ENCODE results near the gene KMT2C.
"Not testable (repeated sequence)": the region's sequence is repeated elsewhere in the genome, so short reads cannot be mapped to it uniquely, and the experiment has no call there.

The KMT2C gene

GRCh38 chr7:152451356-152451755 lies 15.6 kb upstream of the KMT2C start:
- no peak overlapping the region for H3K4me3 ChIP-seq
- DNase-seq (ENCODE audit: low spot score): no peak
- TF ChIP-seq CTCF (IDR thresholded peaks at IDR 0.05): no peak
- no peak overlapping the region for H3K27ac ChIP-seq

DNA sequence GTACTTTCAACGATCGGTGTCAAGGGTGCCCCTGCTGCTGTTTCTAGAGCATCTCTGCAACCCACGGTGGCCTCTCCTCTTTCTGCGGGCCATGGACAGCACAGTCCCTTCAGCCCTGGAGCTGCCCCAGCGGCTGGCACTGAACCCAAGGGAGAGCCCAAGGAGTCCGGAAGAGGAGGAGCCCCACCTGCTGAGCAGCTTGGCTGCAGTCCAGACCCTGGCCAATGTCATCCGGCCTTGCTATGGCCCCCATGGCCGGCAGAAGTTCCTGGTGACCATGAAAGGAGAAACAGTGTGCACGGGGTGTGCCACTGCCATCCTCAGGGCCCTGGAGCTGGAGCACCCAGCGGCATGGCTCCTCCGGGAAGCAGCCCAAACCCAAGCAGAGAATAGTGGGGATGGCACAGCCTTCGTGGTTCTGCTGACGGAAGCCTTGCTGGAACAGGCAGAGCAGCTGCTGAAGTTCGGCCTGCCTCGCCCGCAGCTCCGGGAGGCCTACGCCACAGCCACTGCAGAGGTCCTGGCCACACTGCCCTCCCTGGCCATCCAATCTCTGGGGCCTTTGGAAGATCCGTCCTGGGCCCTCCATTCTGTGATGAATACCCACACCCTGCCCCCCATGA lies 9.7 kb upstream of the KMT2C start:
- DNase-seq (ENCODE audit: low spot score); H3K4me3 ChIP-seq; H3K27ac ChIP-seq: not testable (repeated sequence)

- no peak for TF ChIP-seq CTCF (IDR thresholded peaks at IDR 0.05)
- Histone ChIP-seq H3K27ac (no peak overlapping the region), H3K4me3 (no peak overlapping the region)
- DNase-seq (ENCODE audit: low spot score): no peak
These were observed 7.8 kb upstream of the KMT2C start for GRCh38 chr7:152443586-152443985.

- H3K4me3 ChIP-seq: no peak overlapping the region
- DNase-seq (ENCODE audit: low spot score): no peak
- TF ChIP-seq CTCF (IDR thresholded peaks at IDR 0.05): no peak
- H3K27ac ChIP-seq: no peak overlapping the region
These were observed 6.6 kb upstream of the KMT2C start for GRCh38 chr7:152442330-152442835.

- DNase-seq (ENCODE audit: low spot score); H3K4me3 ChIP-seq; H3K27ac ChIP-seq: not testable (repeated sequence)
These were observed 6.0 kb upstream of the KMT2C start for GRCh38 chr7:152441810-152442209.

DNA sequence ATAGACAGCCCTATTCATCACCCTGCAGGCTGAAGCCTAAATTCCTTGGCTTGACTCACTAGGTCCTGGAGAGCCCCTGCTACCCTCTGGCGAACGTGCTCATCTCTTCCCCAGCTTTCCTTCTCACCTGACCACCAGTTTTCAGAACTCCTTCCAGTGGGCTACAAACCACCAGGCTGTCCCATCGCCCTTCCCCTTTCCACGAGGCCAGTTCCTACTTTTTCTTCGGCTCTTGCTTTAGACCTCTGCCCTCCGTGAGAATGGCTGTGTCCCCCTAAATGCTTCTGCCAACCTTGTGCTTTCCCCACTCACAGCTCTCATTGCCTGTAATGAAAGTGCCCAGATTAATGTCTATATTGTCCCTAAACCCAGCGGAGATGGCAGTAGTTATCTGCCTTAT lies 5.4 kb upstream of the KMT2C start:
- DNase-seq (ENCODE audit: low spot score); H3K4me3 ChIP-seq; H3K27ac ChIP-seq: not testable (repeated sequence)

GRCh38 chr7:152438017-152438416 lies 2.2 kb upstream of the KMT2C start:
- not testable (repeated sequence) for H3K27ac ChIP-seq; DNase-seq (ENCODE audit: low spot score); H3K4me3 ChIP-seq

DNA sequence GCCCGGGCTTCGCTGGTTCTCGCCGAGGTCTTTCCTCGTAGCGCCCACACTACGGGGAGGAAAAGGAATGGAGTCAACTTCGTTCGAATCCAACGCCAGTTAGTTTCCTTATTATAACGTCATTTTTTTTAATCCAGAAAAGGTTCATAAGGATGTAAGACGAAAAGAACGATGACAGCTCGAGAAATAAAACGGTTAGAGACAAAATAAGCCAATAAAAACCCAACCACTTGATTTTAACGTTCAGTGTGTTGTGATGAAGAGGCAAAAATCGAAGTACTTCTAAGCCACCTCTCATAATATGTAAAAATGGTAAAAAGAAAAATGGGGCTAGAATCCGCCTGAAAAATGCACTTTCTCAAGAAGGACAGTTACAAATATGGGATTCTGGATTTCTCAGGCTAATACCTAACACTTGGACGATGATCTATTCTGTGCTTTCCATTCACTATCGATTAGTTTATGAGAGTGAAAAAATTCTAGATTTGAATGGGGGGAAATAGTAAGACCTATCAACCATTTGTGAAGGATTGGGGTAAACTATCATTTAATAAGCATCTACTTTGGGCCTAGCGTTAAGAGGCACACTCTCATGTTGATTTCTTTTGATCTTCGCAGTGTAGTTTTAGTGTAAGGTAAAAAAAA lies 1.2 kb upstream of the KMT2C start:
- Histone ChIP-seq H3K4me3 (peak overlapping the region; percentile 97), H3K27ac (peak overlapping the region; percentile 92 to 99)
- DNase-seq (ENCODE audit: low spot score): not testable (repeated sequence)

DNA sequence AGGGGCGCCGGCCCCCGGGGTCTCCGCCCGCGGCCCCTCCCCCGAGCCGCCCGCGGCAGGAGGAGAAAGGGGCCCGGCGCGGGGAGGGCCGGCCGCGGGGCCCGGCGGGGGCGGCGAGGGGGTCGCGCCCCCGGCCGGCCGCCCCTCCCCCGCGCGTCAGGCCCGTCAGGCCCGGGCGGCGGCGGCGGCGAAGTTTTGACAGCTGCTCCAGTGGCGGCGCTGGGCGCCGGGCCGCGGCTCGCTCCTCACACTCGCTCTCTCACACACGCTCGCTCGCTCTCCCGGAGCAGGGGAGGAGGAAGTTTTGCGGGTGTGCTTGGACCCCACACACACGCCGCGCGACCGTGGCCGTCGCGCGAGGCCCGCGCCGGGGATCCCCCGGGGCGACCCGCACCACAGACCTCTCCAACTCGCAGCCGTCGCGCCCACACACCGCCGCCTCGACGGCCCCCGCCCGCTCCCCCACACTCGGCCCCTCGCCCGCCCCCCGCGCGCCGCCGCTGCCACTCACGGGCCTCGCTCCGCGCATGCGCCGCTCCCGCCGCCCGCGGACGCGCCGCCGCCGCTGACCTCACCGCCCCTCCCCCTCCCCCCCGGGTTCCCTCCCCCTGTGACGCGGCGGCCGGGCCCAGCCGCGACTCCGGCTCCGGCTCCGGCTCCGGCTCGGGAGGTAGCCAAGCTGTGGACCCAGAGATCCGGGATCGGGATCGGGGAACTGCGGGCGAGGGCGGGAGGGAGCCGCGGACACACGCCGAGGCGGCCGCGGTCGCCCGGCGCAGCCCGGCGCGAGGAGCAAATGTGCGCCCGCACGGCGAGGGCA lies 518 bp upstream of the KMT2C start:
- H3K27ac ChIP-seq: peak overlapping the region; percentile 92 to 99
- peak; percentile 96 for DNase-seq (ENCODE audit: low spot score)
- H3K4me3 ChIP-seq: peak overlapping the region; percentile 97
- TF ChIP-seq CTCF (IDR thresholded peaks at IDR 0.05): no peak

DNA sequence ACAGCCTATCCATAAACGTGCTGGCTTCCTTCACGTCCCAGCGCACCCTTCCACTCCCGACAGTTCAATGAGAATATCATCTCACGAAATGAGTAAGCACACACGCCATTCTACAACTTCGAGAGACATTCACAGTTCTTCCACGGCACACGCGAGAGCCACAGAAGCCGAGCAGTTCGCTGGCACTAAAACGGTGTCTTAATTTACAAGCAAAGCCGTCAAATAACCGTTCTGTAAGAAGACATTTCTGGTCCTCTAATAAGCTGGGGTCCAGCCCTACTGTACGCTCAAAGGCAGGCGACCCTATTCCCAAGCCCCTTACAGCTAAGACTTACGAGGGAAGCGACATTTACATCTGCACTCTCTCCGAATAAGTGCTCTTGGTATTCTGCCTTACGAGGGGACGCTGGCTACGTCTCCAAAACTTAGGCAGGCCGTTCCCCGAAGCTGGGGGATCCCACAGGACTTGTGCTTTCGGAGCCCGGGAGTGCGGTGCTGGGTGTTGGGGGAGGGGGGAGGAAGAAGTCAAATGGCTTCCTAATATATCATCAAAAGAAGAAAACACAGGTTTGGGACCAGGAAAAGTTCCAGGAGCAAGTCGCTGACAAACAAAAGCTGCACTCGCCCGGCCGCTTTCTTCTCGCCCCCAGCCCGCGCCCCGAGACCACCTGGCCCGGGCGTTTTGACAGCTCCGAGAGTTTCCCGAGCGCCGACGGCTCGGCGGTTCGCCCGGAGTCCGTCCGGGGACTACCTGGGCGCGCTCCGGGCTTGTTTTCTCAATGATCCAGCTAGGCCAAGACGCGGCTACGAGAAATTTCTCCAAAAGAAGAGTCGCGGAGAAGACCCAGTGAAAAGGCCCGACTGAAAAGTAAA lies 1.1 kb downstream of the KMT2C start:
- Histone ChIP-seq H3K27ac (peak overlapping the region; percentile 95 to 99), H3K4me3 (peak overlapping the region; percentile 97)
- not testable (repeated sequence) for DNase-seq (ENCODE audit: low spot score)

GRCh38 chr7:152433721-152434490 lies 1.9 kb downstream of the KMT2C start:
- Histone ChIP-seq H3K4me3 (peak overlapping the region; percentile 97), H3K27ac (peak overlapping the region; percentile 95 to 99)
- not testable (repeated sequence) for DNase-seq (ENCODE audit: low spot score)

DNA sequence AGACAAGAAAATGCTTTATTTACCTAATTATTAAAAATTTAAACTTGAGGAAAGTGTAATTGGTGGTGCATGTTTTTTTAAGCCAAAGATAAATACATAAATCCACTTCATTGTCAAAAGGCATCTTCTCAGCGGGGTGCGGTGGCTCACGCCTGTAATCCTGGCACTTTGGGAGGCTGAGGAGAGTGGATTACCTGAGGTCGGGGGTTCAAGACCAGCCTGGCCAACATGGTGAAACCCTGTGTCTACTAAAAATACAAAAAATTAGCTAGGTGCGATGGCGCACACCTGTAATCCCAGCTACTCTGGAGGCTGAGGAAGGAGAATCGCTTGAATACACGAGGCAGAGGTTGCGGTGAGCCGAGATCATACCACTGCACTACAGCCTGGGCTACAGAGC lies 3.1 kb downstream of the KMT2C start:
- H3K4me3 ChIP-seq; DNase-seq (ENCODE audit: low spot score); H3K27ac ChIP-seq: not testable (repeated sequence)
